SK-N-SH (cell line): ENCODE measurements around the gene SCG2. TPM values are rescaled to one million over a fixed set of nuclear protein-coding genes. Genes with fewer than 3 reads are reported as not detected.

Source experiments
- CTCF ChIA-PET: fragments of 300-600, 350-600 bp; formaldehyde crosslinking; extraction: SDS; loops from one replicate; lab custom pipeline; 2021; lab: Yijun Ruan, JAX
- POLR2A ChIA-PET: fragments of 350-600 bp; sonication (Branson Sonifier 250); formaldehyde crosslinking; extraction: SDS; loops from one replicate; lab custom pipeline; 2020; ENCODE audit warnings: antibody characterized with exemption, inconsistent platforms; lab: Yijun Ruan, JAX
- DNase-seq: peaks from one replicate; pipeline ENCODE4 v3.0.0; 2012
- H2AFZ ChIP-seq: fragments of 200-600 bp; sonication (generic); 2 replicates; pipeline ENCODE4 v1.8.1; 2016; ENCODE audit warnings: antibody characterized with exemption, mild to moderate bottlenecking, low read depth
- H3F3A ChIP-seq: fragments of 200-600 bp; sonication (generic); replicated peaks from 2 replicates; pipeline ENCODE3; 2016; ENCODE audit warnings: antibody characterized with exemption, mild to moderate bottlenecking; ENCODE audit not compliant: insufficient read depth
- H3K27ac ChIP-seq, 2 experiments: fragments of 200-500 bp in 1 of 2; fragments of 200-600 bp in 1 of 2; sonication (Bioruptor generic) in 1 of 2; sonication (generic), shearing (Covaris generic) in 1 of 2; 2 replicates each; pipeline versions ENCODE4 v1.5.1 to v1.6.1; 2014 to 2016; ENCODE audit warnings: low read depth in 2 of 2, inconsistent platforms in 1 of 2, low read length in 1 of 2, mild to moderate bottlenecking in 1 of 2, mixed read lengths in 1 of 2
- H3K27me3 ChIP-seq: fragments of 200-600 bp; sonication (generic), shearing (Covaris generic); 2 replicates; pipeline ENCODE4 v1.6.1; 2016; ENCODE audit warnings: mixed run types; ENCODE audit not compliant: insufficient read depth
- H3K36me3 ChIP-seq, 2 experiments: fragments of 200-500 bp in 1 of 2; fragments of 200-600 bp in 1 of 2; sonication (Bioruptor generic) in 1 of 2; sonication (generic) in 1 of 2; replicated peaks in 1 of 2; 2 replicates each; pipeline versions ENCODE3 to v1.5.1; 2014 to 2016; ENCODE audit warnings: low read length in 1 of 2, mild to moderate bottlenecking in 1 of 2; ENCODE audit not compliant: insufficient read depth in 2 of 2, control insufficient read depth in 1 of 2
- H3K4me1 ChIP-seq, 2 experiments: fragments of 200-500 bp in 1 of 2; fragments of 200-600 bp in 1 of 2; sonication (Bioruptor generic) in 1 of 2; sonication (generic), shearing (Covaris generic) in 1 of 2; 2 replicates each; pipeline versions ENCODE4 v1.5.1 to v1.6.1; 2014 to 2016; ENCODE audit warnings: low read depth in 1 of 2, low read length in 1 of 2, mixed run types in 1 of 2; ENCODE audit not compliant: insufficient read depth in 2 of 2, control insufficient read depth in 1 of 2
- H3K4me2 ChIP-seq: fragments of 200-600 bp; sonication (generic), shearing (Covaris generic); 2 replicates; pipeline ENCODE4 v1.6.1; 2017; ENCODE audit warnings: mixed run types
- H3K4me3 ChIP-seq, 2 experiments: fragments of 200-500 bp in 1 of 2; fragments of 200-600 bp in 1 of 2; sonication (Bioruptor generic) in 1 of 2; sonication (generic), shearing (Covaris generic) in 1 of 2; 2 replicates each; pipeline versions ENCODE4 v1.5.1 to v1.8.1; 2014 to 2016; ENCODE audit warnings: low read depth in 2 of 2, inconsistent platforms in 1 of 2, low read length in 1 of 2, mild to moderate bottlenecking in 1 of 2, mixed read lengths in 1 of 2, moderate library complexity in 1 of 2
- H3K79me2 ChIP-seq: fragments of 200-600 bp; sonication (generic); 2 replicates; pipeline ENCODE4 v1.8.1; 2017; ENCODE audit warnings: mild to moderate bottlenecking; ENCODE audit not compliant: insufficient read depth
- H3K9ac ChIP-seq: fragments of 200-600 bp; sonication (generic); 2 replicates; pipeline ENCODE4 v1.6.1; 2017; ENCODE audit warnings: mixed run types
- H3K9me2 ChIP-seq: fragments of 200-600 bp; sonication (generic); 2 replicates; pipeline ENCODE4 v1.6.1; 2017; ENCODE audit warnings: mixed run types
- H3K9me3 ChIP-seq: fragments of 200-600 bp; sonication (generic); 2 replicates; pipeline ENCODE4 v1.6.1; 2017; ENCODE audit warnings: mixed run types, mild to moderate bottlenecking, moderate library complexity
- H4K20me1 ChIP-seq: fragments of 200-600 bp; sonication (generic); 2 replicates; pipeline ENCODE4 v1.6.1; 2017; ENCODE audit warnings: mild to moderate bottlenecking, mixed run types; ENCODE audit not compliant: insufficient read depth
- CHD2 ChIP-seq: fragments of 150-350 bp; IDR thresholded peaks from 2 replicates; pipeline ENCODE4 v1.6.1; 2018; ENCODE audit warnings: low read length; ENCODE audit not compliant: partially characterized antibody
- EP300 ChIP-seq, 2 experiments: IDR thresholded peaks; 2 replicates each; pipeline versions ENCODE4 v1.4.0 to v1.6.1; 2012; ENCODE audit warnings: borderline replicate concordance in 1 of 2, low read depth in 1 of 2, low read length in 1 of 2
- EZH2phosphoT487 ChIP-seq: fragments of 200-600 bp; sonication (generic); IDR thresholded peaks from 2 replicates; pipeline ENCODE4 v1.6.1; 2017; ENCODE audit warnings: low read depth, mixed run types, mild to moderate bottlenecking, antibody characterized with exemption, moderate library complexity, borderline replicate concordance
- FOSL2 ChIP-seq: IDR thresholded peaks from 2 replicates; pipeline ENCODE4 v1.4.0; 2012; ENCODE audit warnings: low read depth, mild to moderate bottlenecking, moderate library complexity, borderline replicate concordance
- FOXJ3 ChIP-seq: sonication (generic); formaldehyde crosslinking; IDR thresholded peaks from 2 replicates; pipeline ENCODE4 v1.5.1; 2020; ENCODE audit warnings: mild to moderate bottlenecking, missing genetic modification reagents
- FOXM1 ChIP-seq: IDR thresholded peaks from 2 replicates; pipeline ENCODE4 v1.4.0; 2012; ENCODE audit warnings: low read depth, mild to moderate bottlenecking
- GATA2 ChIP-seq: sonication (generic); formaldehyde crosslinking; IDR thresholded peaks from 2 replicates; pipeline ENCODE4 v1.5.0; 2020; ENCODE audit warnings: mild to moderate bottlenecking, missing genetic modification reagents
- IRF3 ChIP-seq: fragments of 150-350 bp; IDR thresholded peaks from 2 replicates; pipeline ENCODE4 v1.6.1; 2016; ENCODE audit warnings: mild to moderate bottlenecking, low read depth, low read length
- JUND ChIP-seq: IDR thresholded peaks from 2 replicates; pipeline ENCODE4 v1.4.0; 2012
- NFIC ChIP-seq: IDR thresholded peaks from 2 replicates; pipeline ENCODE4 v1.4.0; 2012; ENCODE audit warnings: borderline replicate concordance
- NRF1 ChIP-seq: IDR thresholded peaks from 2 replicates; pipeline ENCODE4 v1.6.1; 2012; ENCODE audit warnings: low read depth, mild to moderate bottlenecking, low read length
- PBX3 ChIP-seq: IDR thresholded peaks from 2 replicates; pipeline ENCODE4; 2012
- POLR2AphosphoS5 ChIP-seq: IDR thresholded peaks from 2 replicates; pipeline ENCODE4 v1.6.1; 2012; ENCODE audit warnings: low read depth, low read length
- RAD21 ChIP-seq: IDR thresholded peaks from 2 replicates; pipeline ENCODE4 v1.6.1; 2012; ENCODE audit warnings: mild to moderate bottlenecking, low read length
- RCOR1 ChIP-seq: fragments of 150-350 bp; IDR thresholded peaks from 2 replicates; pipeline ENCODE4 v1.6.1; 2017; ENCODE audit warnings: antibody characterized with exemption, low read length
- RFX5 ChIP-seq: IDR thresholded peaks from 2 replicates; pipeline ENCODE4 v1.6.1; 2012; ENCODE audit warnings: mild to moderate bottlenecking, improper control_type of control experiment, low read length
- SIN3A ChIP-seq: IDR thresholded peaks from 2 replicates; pipeline ENCODE4 v1.6.1; 2012; ENCODE audit warnings: low read depth, mild to moderate bottlenecking, low read length, moderate library complexity, borderline replicate concordance
- SMC3 ChIP-seq: IDR thresholded peaks from 2 replicates; pipeline ENCODE4 v1.6.1; 2012; ENCODE audit warnings: low read depth, low read length, improper control_type of control experiment
- TAF1 ChIP-seq: IDR thresholded peaks from 2 replicates; pipeline ENCODE4 v1.6.1; 2012; ENCODE audit warnings: low read depth, mild to moderate bottlenecking, low read length, moderate library complexity, borderline replicate concordance
- TCF12 ChIP-seq: IDR thresholded peaks from 2 replicates; pipeline ENCODE4 v1.4.0; 2012
- USF1 ChIP-seq: IDR thresholded peaks from 2 replicates; pipeline ENCODE4 v1.4.0; 2012; ENCODE audit warnings: low read depth, borderline replicate concordance
- YY1 ChIP-seq: IDR thresholded peaks from 2 replicates; pipeline ENCODE4 v1.4.0; 2012; ENCODE audit warnings: low read depth, mild to moderate bottlenecking
- WGBS: methylation state at CpG from one replicate; pipeline ENCODE4 v1.1.6; 2017; ENCODE audit warnings: low lambda C conversion rate; 5-methylcytosine and 5-hydroxymethylcytosine counted together
- polyA plus RNA-seq, 3 experiments: library from polyadenylated mRNA; depleted of rRNA; stranded (reverse); fragments of >200 nt; gene quantifications; 2 replicates each; pipeline ENCODE4 v1.2.3, GENCODE V29; 2012
- TF ChIP-seq, protein P1 (sequence below): IDR thresholded peaks from 2 replicates; pipeline ENCODE4 v1.6.1; 2012; ENCODE audit warnings: mild to moderate bottlenecking, low read depth, low read length, moderate library complexity

SCG2 gene
- polyA plus RNA-seq, 1 of the 3 experiments (the other 2 are of a cell fraction) = 373 TPM

- TF ChIP-seq, protein P1, sequence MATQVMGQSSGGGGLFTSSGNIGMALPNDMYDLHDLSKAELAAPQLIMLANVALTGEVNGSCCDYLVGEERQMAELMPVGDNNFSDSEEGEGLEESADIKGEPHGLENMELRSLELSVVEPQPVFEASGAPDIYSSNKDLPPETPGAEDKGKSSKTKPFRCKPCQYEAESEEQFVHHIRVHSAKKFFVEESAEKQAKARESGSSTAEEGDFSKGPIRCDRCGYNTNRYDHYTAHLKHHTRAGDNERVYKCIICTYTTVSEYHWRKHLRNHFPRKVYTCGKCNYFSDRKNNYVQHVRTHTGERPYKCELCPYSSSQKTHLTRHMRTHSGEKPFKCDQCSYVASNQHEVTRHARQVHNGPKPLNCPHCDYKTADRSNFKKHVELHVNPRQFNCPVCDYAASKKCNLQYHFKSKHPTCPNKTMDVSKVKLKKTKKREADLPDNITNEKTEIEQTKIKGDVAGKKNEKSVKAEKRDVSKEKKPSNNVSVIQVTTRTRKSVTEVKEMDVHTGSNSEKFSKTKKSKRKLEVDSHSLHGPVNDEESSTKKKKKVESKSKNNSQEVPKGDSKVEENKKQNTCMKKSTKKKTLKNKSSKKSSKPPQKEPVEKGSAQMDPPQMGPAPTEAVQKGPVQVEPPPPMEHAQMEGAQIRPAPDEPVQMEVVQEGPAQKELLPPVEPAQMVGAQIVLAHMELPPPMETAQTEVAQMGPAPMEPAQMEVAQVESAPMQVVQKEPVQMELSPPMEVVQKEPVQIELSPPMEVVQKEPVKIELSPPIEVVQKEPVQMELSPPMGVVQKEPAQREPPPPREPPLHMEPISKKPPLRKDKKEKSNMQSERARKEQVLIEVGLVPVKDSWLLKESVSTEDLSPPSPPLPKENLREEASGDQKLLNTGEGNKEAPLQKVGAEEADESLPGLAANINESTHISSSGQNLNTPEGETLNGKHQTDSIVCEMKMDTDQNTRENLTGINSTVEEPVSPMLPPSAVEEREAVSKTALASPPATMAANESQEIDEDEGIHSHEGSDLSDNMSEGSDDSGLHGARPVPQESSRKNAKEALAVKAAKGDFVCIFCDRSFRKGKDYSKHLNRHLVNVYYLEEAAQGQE = no peak
- TF ChIP-seq EP300 (IDR thresholded peaks at IDR 0.05; ENCODE audit: borderline replicate concordance in 1 of 2, low read depth in 1 of 2, low read length in 1 of 2) (no peak), FOSL2 (peak; percentile 42; the same call in 1 of the 2 replicates), TAF1 (peak; percentile 35; the same call in 1 of the 2 replicates), NRF1 (no peak), RCOR1 (no peak), YY1 (peak; percentile 64; the same call in 1 of the 2 replicates), NFIC (no peak), PBX3 (peak; percentile 34; the same call in 1 of the 2 replicates), FOXJ3 (no peak), RFX5 (no peak), FOXM1 (no peak), USF1 (peak; percentile 88), TCF12 (peak; percentile 52; the same call in 1 of the 2 replicates), SMC3 (no peak), CHD2 (no peak), RAD21 (no peak)
Measured at GRCh38 chr2:223580951-223581350, 21.2 kb downstream of the SCG2 start (continued).

- POLR2A ChIA-PET = no interaction called here
- H3K27me3 ChIP-seq = no peaks in the 10 kb centered on the region
- no peak for DNase-seq
- no peak overlapping the region for H2AFZ ChIP-seq
- no peak overlapping the region for H3K27ac ChIP-seq
- no peak for TF ChIP-seq GATA2 (CRISPR knock-in tag)
- TF ChIP-seq USF1 = no peak
- no peak for TF ChIP-seq JUND
- no peak for TF ChIP-seq POLR2AphosphoS5
- no peak for TF ChIP-seq EZH2phosphoT487
- no peak for TF ChIP-seq SIN3A
- TF ChIP-seq IRF3 = no peak
- TF ChIP-seq FOSL2 = no peak
- no peak for TF ChIP-seq FOXM1
- no peak for TF ChIP-seq FOXJ3
- no peaks in the 10 kb centered on the region for H4K20me1 ChIP-seq
- no peaks in the 10 kb centered on the region for H3K36me3 ChIP-seq
- peaks cover 7% of the 10 kb centered on the region for H3F3A ChIP-seq
- H3K9me3 ChIP-seq = no peaks in the 10 kb centered on the region
- H3K4me3 ChIP-seq = no peak overlapping the region
- 96% methylated on average over 1 of the region's 1 CpG for WGBS
- H3K9me2 ChIP-seq = no peaks in the 10 kb centered on the region
- H3K4me2 ChIP-seq = no peak overlapping the region
- no peaks in the 10 kb centered on the region; a peak in 2 of 4 replicates for H3K4me1 ChIP-seq
- H3K79me2 ChIP-seq = no peaks in the 10 kb centered on the region
- CTCF ChIA-PET = no interaction called here
- no peak overlapping the region for H3K9ac ChIP-seq
Measured at GRCh38 chr2:223578846-223579245, 23.3 kb downstream of the SCG2 start.
